GM12892 (cell line): ENCODE measurements around the gene MS4A6A.

Source experiments
- POLR2A ChIP-seq: IDR thresholded peaks from 2 replicates; pipeline ENCODE4 v1.6.1; 2011; ENCODE audit warnings: low read depth, low read length, control low read depth
- POLR2AphosphoS5 ChIP-seq: IDR thresholded peaks from 2 replicates; pipeline ENCODE4 v1.6.1; 2011; ENCODE audit warnings: low read depth, low read length, control low read depth
- TAF1 ChIP-seq: IDR thresholded peaks from 2 replicates; pipeline ENCODE4 v1.6.1; 2011; ENCODE audit warnings: low read depth, mild to moderate bottlenecking, control low read depth, low read length, borderline replicate concordance

DNA sequence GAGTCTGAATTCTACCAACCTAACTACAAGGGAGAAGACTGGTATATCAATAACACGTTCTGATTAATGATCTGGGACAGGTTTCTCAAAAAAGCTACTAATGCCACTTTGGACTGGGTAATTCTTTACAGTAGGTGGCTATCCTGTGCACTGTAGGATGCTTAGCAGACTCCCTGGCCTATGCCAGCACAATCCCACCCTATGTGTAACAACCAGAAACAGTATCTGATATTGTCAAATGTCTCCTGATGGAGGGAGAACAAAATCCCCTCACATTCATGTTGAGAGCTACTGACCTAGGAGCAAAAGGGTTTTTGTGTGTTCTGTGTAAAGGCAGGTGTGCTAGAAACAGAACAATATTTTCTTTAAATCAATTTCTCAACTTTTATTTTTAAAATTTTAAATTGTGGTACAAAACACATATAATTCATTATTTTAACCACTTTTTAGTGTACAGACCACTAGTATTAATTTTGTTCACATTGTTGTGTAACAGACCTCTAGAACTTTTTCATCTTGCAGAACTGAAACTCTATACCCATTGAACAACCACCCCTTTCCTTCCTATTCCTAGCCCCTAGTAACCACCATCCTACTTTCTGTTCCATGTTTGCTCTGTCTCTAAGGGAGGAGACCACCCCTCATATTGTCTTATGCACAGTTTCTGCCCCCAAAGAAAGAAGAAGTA, 2.1 kb upstream of the MS4A6A start:
- TF ChIP-seq POLR2A (no peak), POLR2AphosphoS5 (no peak), TAF1 (no peak)
